HL-60 (cell line): ENCODE results near the gene GSK3B.

Experiments
- CTCF ChIP-seq: IDR thresholded peaks from one replicate; pipeline ENCODE4 v1.5.1; 2011; ENCODE audit warnings: low read length, control low read depth, inconsistent platforms; ENCODE audit not compliant: insufficient read depth
- GABPA ChIP-seq: IDR thresholded peaks from 2 replicates; pipeline ENCODE4 v1.6.1; 2012; ENCODE audit warnings: low read depth

- TF ChIP-seq CTCF (no peak), GABPA (no peak)
Observed at GRCh38 chr3:119862616-119863015, 231.6 kb downstream of the GSK3B start.
